Left lung (tissue), 10 donors: ENCODE results near the gene TRIM29. TPM values are rescaled to one million over a fixed set of nuclear protein-coding genes. Genes with fewer than 3 reads are reported as not detected.
A peak's percentile ranks its signal among the peaks of the same experiment; 100 is the strongest.
"Not testable (repeated sequence)": the region's sequence is repeated elsewhere in the genome, so short reads cannot be mapped to it uniquely, and the experiment has no call there.

ENCODE experiments used
- ATAC-seq: fragments of 200-7000 bp; cut with Tn5 transposase; one replicate; pipeline ENCODE4 v1.9.1; 2020; ENCODE audit warnings: moderate library complexity
- DNase-seq, 4 donors: peaks; one replicate each; pipeline ENCODE4 v3.0.0-alpha.2; 2013 to 2020
- H3K27ac ChIP-seq, 2 donors: fragments of 200-600 bp; sonication (generic) in 1 of 2; one replicate each; pipeline versions ENCODE4 v1.5.0 to v1.8.0; 2020 to 2021
- H3K27me3 ChIP-seq, 2 donors: fragments of 200-600 bp; sonication (generic) in 1 of 2; one replicate each; pipeline versions ENCODE4 v1.5.0 to v1.8.0; 2020 to 2021
- H3K36me3 ChIP-seq, 2 donors: fragments of 200-600 bp; sonication (generic) in 1 of 2; one replicate each; pipeline versions ENCODE4 v1.5.0 to v1.8.0; 2020 to 2021
- H3K4me1 ChIP-seq, 2 donors: fragments of 200-600 bp; one replicate each; pipeline ENCODE4 v1.8.0; 2021
- H3K4me3 ChIP-seq, 2 donors: fragments of 200-600 bp; sonication (generic) in 1 of 2; one replicate each; pipeline versions ENCODE4 v1.5.0 to v1.8.0; 2020 to 2021; ENCODE audit warnings: mild to moderate bottlenecking in 1 of 2
- H3K9me3 ChIP-seq, 2 donors: fragments of 200-600 bp; sonication (generic) in 1 of 2; one replicate each; pipeline versions ENCODE4 v1.5.0 to v1.8.0; 2020 to 2021
- intact Hi-C, 2 donors: fragments of 100-400 bp; cut with DNase I; formaldehyde crosslinking; loops; one replicate each; pipeline versions ENCODE4 v1.11.2 to v1.14.2; 2022
- polyA plus RNA-seq, 6 donors: library from polyadenylated mRNA; unstranded; fragments of 120-200 nt; gene quantifications; one replicate each; pipeline ENCODE4 v1.2.1, GENCODE V29; 2013; ENCODE audit not compliant: insufficient read length in 6 of 6
- total RNA-seq, 2 donors: library from RNA; stranded (reverse); fragmentation: NEBNext Ultra II Directional; extraction: Animal tissue kit (Norgen Biotek cat#: 25700); gene quantifications; one replicate each; pipeline ENCODE4 v1.2.1, GENCODE V29; 2021
- TF ChIP-seq, protein P1 (sequence below), 2 donors: fragments of 200-600 bp; sonication (generic) in 1 of 2; IDR thresholded peaks; one replicate each; pipeline versions ENCODE4 v1.5.0 to v1.8.0; 2021; ENCODE audit warnings: antibody characterized with exemption in 2 of 2
- donor health status: DM: no; HTN: yes; CAD: no.
- donor health status: DM: no; HTN: no; CAD: no.

TRIM29 gene
- total and polyA plus RNA-seq, 8 donors = 0.18 to 5.4 (median 0.56) TPM

DNA sequence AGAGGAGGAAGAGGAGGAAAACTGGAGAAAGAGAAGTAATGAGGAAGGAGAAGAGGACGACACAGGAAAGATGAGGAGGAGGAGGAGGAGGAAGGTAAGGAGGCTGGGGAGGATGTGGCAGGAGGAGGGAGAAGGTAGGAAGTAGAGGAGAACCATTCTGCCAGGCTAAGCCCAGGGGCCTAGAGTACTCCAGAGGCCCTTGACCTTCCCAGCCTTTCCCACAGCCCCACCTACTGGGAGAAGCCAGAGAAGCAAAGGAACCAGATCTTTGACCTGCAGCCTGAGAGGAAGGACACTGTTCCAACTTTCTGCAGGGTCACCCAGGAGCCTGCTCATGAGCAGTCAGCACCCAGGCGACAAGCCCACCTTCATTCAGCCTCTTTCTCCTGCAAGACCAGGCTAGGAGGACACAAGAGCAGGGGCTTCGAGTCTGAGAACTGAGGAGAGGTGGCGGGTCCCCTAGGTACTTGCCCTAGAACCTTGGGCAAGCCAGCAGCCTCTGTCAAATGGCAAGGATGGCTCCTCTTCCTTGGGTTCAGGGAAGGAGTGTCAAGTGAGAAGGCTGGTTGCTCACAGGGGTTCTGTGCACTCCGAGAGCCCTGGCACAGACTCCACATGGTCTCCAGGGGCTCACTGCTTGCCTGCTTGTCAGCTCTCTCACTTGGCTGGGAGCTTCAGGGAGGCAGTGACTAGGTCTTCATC, 45.0 kb upstream of the TRIM29 start:
- Histone ChIP-seq H3K27ac (no peak overlapping the region), H3K4me3 (no peak overlapping the region), H3K36me3 (no peaks in the 10 kb centered on the region), H3K9me3 (no peaks in the 10 kb centered on the region), H3K27me3 (no peaks in the 10 kb centered on the region), H3K4me1 (peaks cover 0 to 5% of the 10 kb centered on the region in 2 donors)
- TF ChIP-seq, protein P1, sequence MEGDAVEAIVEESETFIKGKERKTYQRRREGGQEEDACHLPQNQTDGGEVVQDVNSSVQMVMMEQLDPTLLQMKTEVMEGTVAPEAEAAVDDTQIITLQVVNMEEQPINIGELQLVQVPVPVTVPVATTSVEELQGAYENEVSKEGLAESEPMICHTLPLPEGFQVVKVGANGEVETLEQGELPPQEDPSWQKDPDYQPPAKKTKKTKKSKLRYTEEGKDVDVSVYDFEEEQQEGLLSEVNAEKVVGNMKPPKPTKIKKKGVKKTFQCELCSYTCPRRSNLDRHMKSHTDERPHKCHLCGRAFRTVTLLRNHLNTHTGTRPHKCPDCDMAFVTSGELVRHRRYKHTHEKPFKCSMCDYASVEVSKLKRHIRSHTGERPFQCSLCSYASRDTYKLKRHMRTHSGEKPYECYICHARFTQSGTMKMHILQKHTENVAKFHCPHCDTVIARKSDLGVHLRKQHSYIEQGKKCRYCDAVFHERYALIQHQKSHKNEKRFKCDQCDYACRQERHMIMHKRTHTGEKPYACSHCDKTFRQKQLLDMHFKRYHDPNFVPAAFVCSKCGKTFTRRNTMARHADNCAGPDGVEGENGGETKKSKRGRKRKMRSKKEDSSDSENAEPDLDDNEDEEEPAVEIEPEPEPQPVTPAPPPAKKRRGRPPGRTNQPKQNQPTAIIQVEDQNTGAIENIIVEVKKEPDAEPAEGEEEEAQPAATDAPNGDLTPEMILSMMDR (IDR thresholded peaks at IDR 0.05) = peak; percentile 15 to 18
- intact Hi-C loops = no loop called here
- ATAC-seq (peak; percentile 64), DNase-seq (peak in 1 of 4 donors; percentile 37)

DNA sequence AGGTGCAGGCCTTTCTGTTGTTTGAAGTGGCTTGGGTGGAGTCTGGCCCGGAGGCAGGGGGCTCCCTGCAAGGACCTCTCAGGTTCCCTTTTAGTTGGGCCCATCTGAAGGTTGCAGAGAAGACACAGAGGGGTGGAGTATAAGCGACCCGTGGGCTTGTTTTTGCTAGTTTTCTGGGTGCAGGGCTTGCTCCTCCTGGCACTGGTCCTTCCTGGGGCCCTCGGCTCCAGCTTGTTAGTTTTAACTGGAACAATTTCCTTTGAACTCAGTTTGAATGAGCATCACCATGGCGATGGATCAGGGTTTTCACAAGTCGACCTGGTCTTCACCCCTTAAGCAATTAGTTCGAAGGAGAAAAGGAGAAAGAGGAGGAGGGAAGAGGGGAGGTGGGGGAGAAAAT, 44.5 kb upstream of the TRIM29 start:
- DNase-seq = no peak
- Histone ChIP-seq H3K4me1 (peaks cover 0 to 5% of the 10 kb centered on the region in 2 donors), H3K27ac (no peak overlapping the region), H3K36me3 (no peaks in the 10 kb centered on the region), H3K4me3 (no peak overlapping the region), H3K9me3 (no peaks in the 10 kb centered on the region), H3K27me3 (no peaks in the 10 kb centered on the region)
- intact Hi-C loops = no loop called here
- no peak for ATAC-seq
- TF ChIP-seq, protein P1 (IDR thresholded peaks at IDR 0.05) = no peak

DNA sequence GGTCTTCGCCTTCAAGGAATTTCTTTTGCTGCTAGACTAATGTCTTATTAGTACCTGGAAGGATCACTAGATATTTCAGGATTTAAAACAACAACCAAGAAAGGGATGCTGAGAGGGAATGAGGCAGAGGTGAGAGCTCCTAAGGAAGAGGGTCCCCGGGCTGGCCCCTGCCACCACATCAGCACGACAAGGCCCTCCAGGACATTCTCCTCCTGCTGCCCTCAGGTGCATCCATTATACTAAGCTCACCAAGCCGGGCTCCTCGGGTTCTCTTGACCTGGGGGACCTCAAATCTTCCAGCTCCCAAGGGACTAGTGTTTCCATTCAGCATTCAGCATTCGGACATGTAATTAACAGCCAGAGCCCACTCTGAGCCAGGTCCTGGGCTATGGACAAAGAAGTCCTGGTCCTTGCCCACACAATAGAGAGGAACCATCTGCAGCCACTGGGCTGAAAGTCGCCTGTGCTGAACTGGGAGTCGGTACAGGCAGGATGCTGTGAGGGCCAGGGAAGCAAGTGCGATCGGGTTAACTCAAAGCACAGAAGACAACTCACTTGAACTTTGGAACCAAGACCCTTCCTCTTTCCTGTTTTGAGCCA, 43.6 kb upstream of the TRIM29 start:
- DNase-seq (no peak), ATAC-seq (no peak)
- Histone ChIP-seq H3K9me3 (no peaks in the 10 kb centered on the region), H3K4me1 (peaks cover 0 to 5% of the 10 kb centered on the region in 2 donors), H3K4me3 (no peak overlapping the region), H3K27me3 (no peaks in the 10 kb centered on the region), H3K27ac (no peak overlapping the region), H3K36me3 (no peaks in the 10 kb centered on the region)
- intact Hi-C loops = no loop called here
- TF ChIP-seq, protein P1 (IDR thresholded peaks at IDR 0.05) = no peak

DNA sequence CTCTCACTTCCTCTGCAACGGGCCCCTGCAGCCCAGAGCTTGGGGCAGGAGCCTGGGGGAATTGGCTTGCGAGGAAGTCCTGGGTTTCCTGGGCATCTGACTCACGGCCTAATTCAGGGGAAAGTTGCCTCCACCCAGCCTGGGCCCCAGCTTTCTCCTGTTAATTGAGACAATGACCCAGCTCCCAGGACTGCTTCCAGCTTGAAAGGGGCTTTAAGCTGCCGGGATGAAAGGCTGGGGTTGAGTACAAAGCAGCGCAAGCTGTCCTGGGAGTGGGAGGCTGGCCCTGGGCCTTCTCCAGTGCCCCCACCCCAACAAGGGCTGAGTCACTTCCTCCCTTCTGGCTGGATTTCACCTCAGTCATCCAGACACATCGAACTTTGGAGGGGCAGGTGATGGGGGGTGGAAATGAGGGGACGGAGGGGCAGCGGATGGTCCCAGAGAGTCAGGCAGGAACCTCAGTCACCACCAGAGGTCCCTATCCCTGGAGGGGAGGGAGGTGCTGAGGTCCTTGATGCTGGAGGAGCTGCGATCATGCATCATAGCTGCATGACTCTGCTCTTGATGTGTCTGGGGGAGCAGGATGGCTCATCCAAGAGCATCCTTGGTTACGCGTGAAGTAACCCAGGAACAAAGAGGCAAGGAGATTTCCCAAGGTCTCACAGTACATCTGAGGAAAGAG, 42.8 kb upstream of the TRIM29 start:
- TF ChIP-seq, protein P1 (IDR thresholded peaks at IDR 0.05) = no peak
- H3K4me1 ChIP-seq = peaks cover 0 to 3% of the 10 kb centered on the region in 2 donors
- intact Hi-C loops = no loop called here
- H3K27me3 ChIP-seq = peaks cover 0 to under 1% of the 10 kb centered on the region in 2 donors
- no peaks in the 10 kb centered on the region for H3K9me3 ChIP-seq
- H3K27ac ChIP-seq = peak overlapping the region in 1 of 2 donors; percentile 8
- DNase-seq = peak in 1 of 4 donors; percentile 25
- H3K4me3 ChIP-seq = no peak overlapping the region
- ATAC-seq = no peak
- H3K36me3 ChIP-seq = no peaks in the 10 kb centered on the region

DNA sequence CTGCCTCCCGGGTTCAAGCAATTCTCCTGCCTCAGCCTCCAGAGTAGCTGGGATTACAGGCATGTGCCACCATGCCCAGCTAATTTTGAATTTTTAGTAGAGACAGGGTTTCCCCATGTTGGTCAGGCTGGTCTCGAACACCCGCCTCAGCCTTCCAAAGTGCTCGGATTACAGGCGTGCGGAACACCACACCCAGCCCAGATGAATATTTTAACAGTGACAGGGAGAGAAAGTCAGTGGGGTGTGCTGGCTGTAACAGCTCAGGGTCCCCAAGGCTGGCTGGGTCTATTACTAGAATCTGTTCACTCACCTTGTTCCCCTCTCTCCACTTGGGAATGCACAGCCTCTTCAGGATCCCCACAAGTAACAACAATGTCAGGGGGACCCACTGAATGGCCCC, 42.1 kb upstream of the TRIM29 start:
- H3K4me3 ChIP-seq, H3K36me3 ChIP-seq, H3K9me3 ChIP-seq, DNase-seq, H3K27me3 ChIP-seq, intact Hi-C loops, ATAC-seq, H3K4me1 ChIP-seq: not testable (repeated sequence)
- peak overlapping the region in 1 of 2 donors; percentile 8 for H3K27ac ChIP-seq
